K562 (cell line): ENCODE data around the gene AP3B1. TPM values are rescaled to one million over a fixed set of nuclear protein-coding genes. Genes with fewer than 3 reads are reported as not detected.
A peak's percentile ranks its signal among the peaks of the same experiment; 100 is the strongest.

Source experiments
- ATAC-seq: fragments of 200-7000 bp; cut with Tn5 transposase; 3 replicates; pipeline ENCODE4 v1.9.1; 2020; ENCODE audit warnings: moderate library complexity
- BruUV-seq: library from RNA; stranded (reverse); fragments of 400-500 nt; replicated peaks from 2 replicates; lab custom pipeline; 2021; lab: Mats Ljungman, UMichigan
- CTCF ChIA-PET: fragments of 300-600 bp; formaldehyde crosslinking; extraction: SDS; loops from one replicate; lab custom pipeline; 2021; ENCODE audit warnings: low intra/inter-chr PET ratio; lab: Yijun Ruan, JAX
- POLR2A ChIA-PET: fragments of 300-600, 350-650 bp; sonication (Branson Sonifier 250); formaldehyde crosslinking; extraction: SDS; loops from one replicate; lab custom pipeline; 2021; ENCODE audit warnings: antibody characterized with exemption, inconsistent platforms; lab: Yijun Ruan, JAX
- DNase-seq, 4 experiments: peaks; one replicate each; pipeline versions ENCODE4 v3.0.0 to v3.0.0-alpha.2; 2011 to 2018; ENCODE audit warnings: low spot score in 3 of 4, mixed read lengths in 3 of 4; ENCODE audit errors: extremely low read depth in 1 of 4
- FAIRE-seq: peaks from 2 replicates; lab custom pipeline; 2011; peaks lifted over from hg19 to GRCh38; lab: Jason Lieb, UNC
- H2AFZ ChIP-seq: 2 replicates; pipeline ENCODE4 v1.6.0; 2011; ENCODE audit warnings: low read depth, low read length, control low read depth, inconsistent platforms
- H3K27ac ChIP-seq: fragments of 200-600 bp; 3 replicates; pipeline ENCODE4 v1.8.0; 2011; ENCODE audit warnings: low read depth, mild to moderate bottlenecking, control low read depth, inconsistent platforms, low read length, moderate library complexity, mixed read lengths; ENCODE audit errors: extremely low read depth
- H3K27me3 ChIP-seq, 2 experiments: fragments of 300-600 bp in 1 of 2; 2 replicates in 1 of 2; 3 replicates in 1 of 2; pipeline versions ENCODE4 v1.6.0 to v1.8.0; 2011; ENCODE audit warnings: inconsistent platforms in 2 of 2, low read length in 2 of 2, mild to moderate bottlenecking in 1 of 2, mixed read lengths in 1 of 2, moderate library complexity in 1 of 2; ENCODE audit not compliant: control insufficient read depth in 2 of 2, insufficient read depth in 2 of 2
- H3K36me3 ChIP-seq: fragments of 300-600 bp; 3 replicates; pipeline ENCODE4 v1.8.0; 2011; ENCODE audit warnings: mild to moderate bottlenecking, low read length, inconsistent platforms; ENCODE audit not compliant: control insufficient read depth, insufficient read depth
- H3K4me1 ChIP-seq, 2 experiments: fragments of 200-600 bp in 1 of 2; replicated peaks in 1 of 2; 2 replicates in 1 of 2; 3 replicates in 1 of 2; pipeline versions ENCODE4 v1.5.1 to v1.8.0; 2011; ENCODE audit warnings: inconsistent platforms in 2 of 2, low read length in 2 of 2, mild to moderate bottlenecking in 1 of 2, mixed read lengths in 1 of 2, moderate library complexity in 1 of 2; ENCODE audit not compliant: control insufficient read depth in 2 of 2, insufficient read depth in 2 of 2
- H3K4me2 ChIP-seq: 2 replicates; pipeline ENCODE4 v1.6.1; 2011; ENCODE audit warnings: low read length, control low read depth, inconsistent platforms, mixed read lengths; ENCODE audit not compliant: insufficient read depth
- H3K4me3 ChIP-seq: fragments of 200-600 bp; sonication (generic), shearing (Covaris generic); 2 replicates; pipeline ENCODE4 v1.5.1; 2016; ENCODE audit warnings: control low read depth, inconsistent platforms
- H3K79me2 ChIP-seq: fragments of 200-600 bp; 3 replicates; pipeline ENCODE4 v1.8.0; 2011; ENCODE audit warnings: low read length, inconsistent platforms; ENCODE audit not compliant: control insufficient read depth, insufficient read depth
- H3K9ac ChIP-seq, 2 experiments: 2 replicates each; pipeline versions ENCODE4 v1.6.0 to v1.6.1; 2011; ENCODE audit warnings: low read depth in 2 of 2, low read length in 2 of 2, control low read depth in 1 of 2, inconsistent platforms in 1 of 2, mild to moderate bottlenecking in 1 of 2, mixed read lengths in 1 of 2; ENCODE audit not compliant: insufficient read depth in 1 of 2
- H3K9me1 ChIP-seq: one replicate; pipeline ENCODE4 v1.6.0; 2011; ENCODE audit warnings: inconsistent platforms, mild to moderate bottlenecking, low read length, moderate library complexity; ENCODE audit not compliant: control insufficient read depth, insufficient read depth
- H3K9me3 ChIP-seq: replicated peaks from 2 replicates; pipeline ENCODE4 v1.5.1; 2011; ENCODE audit warnings: low read depth, low read length, inconsistent platforms; ENCODE audit not compliant: control insufficient read depth, insufficient read depth
- H4K20me1 ChIP-seq: replicated peaks from 2 replicates; pipeline ENCODE4 v1.6.1; 2011; ENCODE audit warnings: low read length, inconsistent platforms, mixed read lengths; ENCODE audit not compliant: control insufficient read depth, insufficient read depth
- CXXC5 ChIP-seq: fragments of 250-450 bp; sonication (Bioruptor Pico); IDR thresholded peaks from 2 replicates; pipeline ENCODE4 v1.8.0; 2022; ENCODE audit warnings: inconsistent platforms, mild to moderate bottlenecking, moderate library complexity
- HMG20A ChIP-seq: fragments of 450-650 bp; formaldehyde crosslinking; conservative IDR thresholded peaks from 2 replicates; pipeline ENCODE4 v1.4.0; 2020; ENCODE audit warnings: mild to moderate bottlenecking, mixed read lengths
- HMGN3 ChIP-seq: IDR thresholded peaks from 2 replicates; pipeline ENCODE4 v1.6.1; 2011; ENCODE audit warnings: borderline replicate concordance, low read depth, mild to moderate bottlenecking, mixed read lengths, low read length; ENCODE audit not compliant: insufficient read length; ENCODE audit errors: extremely low read depth
- KAT7 ChIP-seq: sonication (generic); formaldehyde crosslinking; IDR thresholded peaks from 2 replicates; pipeline ENCODE4 v1.8.0; 2022; ENCODE audit warnings: missing genetic modification reagents, mild to moderate bottlenecking, borderline replicate concordance
- POLR3A ChIP-seq: IDR thresholded peaks from 2 replicates; pipeline ENCODE4 v1.6.1; 2011; ENCODE audit warnings: borderline replicate concordance, mild to moderate bottlenecking, moderate library complexity; ENCODE audit not compliant: insufficient read length, insufficient read depth; ENCODE audit errors: extremely low read depth
- SMARCA5 ChIP-seq: fragments of 450-650 bp; IDR thresholded peaks from 2 replicates; pipeline ENCODE4 v1.6.1; 2016
- ZNF133 ChIP-seq: fragments of 250-450 bp; sonication (Bioruptor Pico); IDR thresholded peaks from 2 replicates; pipeline ENCODE4 v1.4.0; 2020; ENCODE audit warnings: mild to moderate bottlenecking
- ZNF408 ChIP-seq: fragments of 250-450 bp; sonication (Bioruptor Pico); IDR thresholded peaks from 2 replicates; pipeline ENCODE4 v1.4.0; 2020; ENCODE audit warnings: low read depth, mild to moderate bottlenecking, moderate library complexity
- WGBS: fragments of 100-300 bp; shearing (Covaris generic); methylation state at CpG from one replicate; pipeline ENCODE4 v1.1.6; 2016; ENCODE audit warnings: low coverage, mixed read lengths; ENCODE audit not compliant: insufficient coverage; ENCODE audit errors: missing lambda C conversion rate; 5-methylcytosine and 5-hydroxymethylcytosine counted together
- in situ Hi-C: fragments of 300-500 bp; cut with MboI; formaldehyde crosslinking; loops from 4 replicates; pipeline ENCODE4 v1.15.0; 2018; ENCODE audit warnings: inconsistent platforms, mixed read lengths
- intact Hi-C: fragments of 100-400 bp; cut with micrococcal nuclease; formaldehyde crosslinking; loops from 2 replicates; pipeline ENCODE4 v1.14.2; 2022
- polyA plus RNA-seq, 8 experiments: library from polyadenylated mRNA; depleted of rRNA in 4 of 8; stranded (reverse) in 5 of 8; unstranded in 3 of 8; fragments of >200 nt; fragmentation: Nextera tagmentation in 2 of 8; fragmentation: Illumina TruSeq in 1 of 8; extraction: Ambion mirVana in 2 of 8; extraction: Trizol in 1 of 8; gene quantifications; 2 replicates each; pipeline versions ENCODE4 v1.2.1 to v1.2.3, GENCODE V29; 2011 to 2014; ENCODE audit warnings: inconsistent platforms in 1 of 8, missing spikeins in 1 of 8
- total RNA-seq, 7 experiments: library from RNA; depleted of rRNA in 6 of 7; stranded (reverse); fragments of >200 nt in 6 of 7; fragmentation: Illumina TruSeq in 2 of 7; extraction: Trizol in 2 of 7; gene quantifications; 2 replicates each; pipeline versions ENCODE4 v1.2.1 to v1.2.3, GENCODE V29; 2011 to 2021; ENCODE audit warnings: low replicate concordance in 1 of 7
- TF ChIP-seq, protein P1 (sequence below): fragments of 250-450 bp; sonication (Bioruptor Pico); IDR thresholded peaks from 2 replicates; pipeline ENCODE4 v1.4.0; 2020; ENCODE audit warnings: borderline replicate concordance

The AP3B1 gene
- total and polyA plus RNA-seq, 9 of the 15 experiments (the other 6 are each of a cell fraction or from before 2014, with no cell fraction given), result 21.1 to 61.8 (median 42.2) TPM

DNA sequence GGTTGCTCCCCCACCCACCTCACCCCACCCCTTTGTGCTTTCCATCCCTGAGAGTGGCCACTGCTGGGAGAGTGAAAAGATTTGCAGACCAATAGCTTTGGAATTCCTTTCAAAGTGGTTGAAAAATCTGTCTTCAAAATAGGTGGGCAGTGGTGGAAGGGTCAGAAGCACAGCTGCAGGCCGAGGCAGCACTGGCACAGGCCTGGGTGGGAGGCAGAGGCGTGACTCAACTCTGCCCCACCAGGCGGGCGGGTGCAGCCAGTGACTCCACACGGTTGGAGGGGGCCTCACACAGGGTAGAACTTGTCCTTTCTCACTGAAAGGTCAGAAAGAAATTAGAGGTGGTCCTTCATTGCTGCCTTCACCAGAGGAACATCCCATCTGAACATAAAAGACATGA, 303.4 kb downstream of the AP3B1 start:
- no peak overlapping the region for H3K9ac ChIP-seq
- no TSS peak for BruUV-seq
- H3K27me3 ChIP-seq, result no peaks in the 10 kb centered on the region
- H3K36me3 ChIP-seq, result no peaks in the 10 kb centered on the region
- TF ChIP-seq, protein P1, sequence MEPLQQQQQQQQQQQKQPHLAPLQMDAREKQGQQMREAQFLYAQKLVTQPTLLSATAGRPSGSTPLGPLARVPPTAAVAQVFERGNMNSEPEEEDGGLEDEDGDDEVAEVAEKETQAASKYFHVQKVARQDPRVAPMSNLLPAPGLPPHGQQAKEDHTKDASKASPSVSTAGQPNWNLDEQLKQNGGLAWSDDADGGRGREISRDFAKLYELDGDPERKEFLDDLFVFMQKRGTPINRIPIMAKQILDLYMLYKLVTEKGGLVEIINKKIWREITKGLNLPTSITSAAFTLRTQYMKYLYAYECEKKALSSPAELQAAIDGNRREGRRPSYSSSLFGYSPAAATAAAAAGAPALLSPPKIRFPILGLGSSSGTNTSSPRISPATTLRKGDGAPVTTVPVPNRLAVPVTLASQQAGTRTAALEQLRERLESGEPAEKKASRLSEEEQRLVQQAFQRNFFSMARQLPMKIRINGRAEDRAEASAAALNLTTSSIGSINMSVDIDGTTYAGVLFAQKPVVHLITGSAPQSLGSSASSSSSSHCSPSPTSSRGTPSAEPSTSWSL (CRISPR knock-in tag), result no peak
- no peak for TF ChIP-seq ZNF133
- TF ChIP-seq, all 486 proteins: peak for 0
- WGBS, result 63% methylated on average over 4 of the region's 5 CpGs
- ChIA-PET CTCF (interaction anchor here (1.1 kb wide), 1 partner anchor 12 kb away, joined by 3 read pairs; no protein-coding TSS in a partner anchor), POLR2A (no interaction called here)
- Histone ChIP-seq H3K4me3 (no peak overlapping the region), H3K79me2 (no peaks in the 10 kb centered on the region), H3K9me3 (no peaks in the 10 kb centered on the region), H3K4me2 (no peak overlapping the region), H3K9me1 (no peaks in the 10 kb centered on the region), H3K27ac (no peak overlapping the region), H2AFZ (no peak overlapping the region), H4K20me1 (no peaks in the 10 kb centered on the region; the same call in 1 of the 2 replicates), H3K4me1 (peaks cover 0 to 3% of the 10 kb centered on the region in 2 experiments; a peak in 1 of 5 replicates)
- ATAC-seq (0 out of 3 replicates have a peak, but pooled peaks have one; percentile 29), FAIRE-seq (no peak), DNase-seq (no peak)
- in situ Hi-C loops, result no loop called here
- intact Hi-C loops, result no loop called here

DNA sequence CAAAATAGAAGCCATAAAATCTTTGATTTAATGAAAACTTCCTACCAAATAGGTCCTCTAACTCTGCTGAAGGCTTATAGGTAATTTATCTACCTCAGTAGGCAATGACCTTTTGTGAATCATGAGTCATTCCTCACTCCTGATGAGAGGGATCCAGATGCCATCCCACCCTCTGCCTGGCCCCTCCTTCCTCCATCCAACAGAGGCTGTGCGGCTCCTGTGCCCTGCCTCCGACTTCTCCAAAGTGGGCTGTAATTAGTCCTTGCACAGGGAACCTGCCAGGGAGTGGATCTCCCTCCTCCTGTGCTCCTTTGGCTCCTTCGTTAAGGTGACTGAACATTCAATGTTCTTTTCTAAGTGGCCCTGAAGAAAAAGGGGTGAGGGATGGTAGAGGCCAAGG, 304.5 kb downstream of the AP3B1 start:
- TF ChIP-seq CXXC5 (CRISPR knock-in tag) (no peak), ZNF408 (no peak), KAT7 (CRISPR knock-in tag) (no peak), HMGN3 (no peak), HMG20A (CRISPR knock-in tag) (no peak), SMARCA5 (no peak), POLR3A (no peak)
- no peaks in the 10 kb centered on the region for H3K9me3 ChIP-seq
- no peaks in the 10 kb centered on the region; the same call in 1 of the 2 replicates for H4K20me1 ChIP-seq
- H3K9me1 ChIP-seq, result no peaks in the 10 kb centered on the region
- DNase-seq (no peak), FAIRE-seq (no peak), ATAC-seq (no peak)
- POLR2A ChIA-PET, result no interaction called here
- H3K27me3 ChIP-seq, result no peaks in the 10 kb centered on the region
- no TSS peak for BruUV-seq
- H3K27ac ChIP-seq, result no peak overlapping the region
- H3K36me3 ChIP-seq, result no peaks in the 10 kb centered on the region
- CTCF ChIA-PET, result no interaction called here
- no peaks in the 10 kb centered on the region for H3K79me2 ChIP-seq
- peaks cover 0 to 3% of the 10 kb centered on the region in 2 experiments; a peak in 1 of 5 replicates for H3K4me1 ChIP-seq
- H2AFZ ChIP-seq, result no peak overlapping the region
- no peak overlapping the region for H3K9ac ChIP-seq
- no peak overlapping the region for H3K4me3 ChIP-seq
- WGBS, result 41% methylated on average over 2 of the region's 3 CpGs
- in situ Hi-C loops, result no loop called here
- intact Hi-C loops, result no loop called here
- no peak overlapping the region for H3K4me2 ChIP-seq
